ENCODE measurements around the gene KRT8. TPM values are rescaled to one million over a fixed set of nuclear protein-coding genes. Genes with fewer than 3 reads are reported as not detected.

KRT8 gene
- total RNA-seq, 1 experiment from 2014 or later = 1,655 TPM

GRCh38 chr12:52849511-52849910, 55.4 kb downstream of the KRT8 start:
- no peaks in the 10 kb centered on the region for H3K36me3 ChIP-seq (ENCODE audit: control insufficient read depth in 1 of 2, insufficient read depth in 2 of 2, low read length in 2 of 2)
- no peak overlapping the region for H3K4me3 ChIP-seq (replicated peaks in 1 of 2; ENCODE audit: low read depth in 1 of 2, low read length in 2 of 2)
- no peak overlapping the region for H2AFZ ChIP-seq (ENCODE audit: low read depth, low read length, poor library complexity, severe bottlenecking)
- no peaks in the 10 kb centered on the region for H4K20me1 ChIP-seq (ENCODE audit: insufficient read depth)
- ATAC-seq (no peak), DNase-seq (ENCODE audit: low read depth, low spot score) (no peak)
- BruUV-seq (replicated peaks) = no TSS peak
- no peaks in the 10 kb centered on the region for H3K27me3 ChIP-seq (ENCODE audit: insufficient read depth, low read length)
- no peak overlapping the region for H3K27ac ChIP-seq (ENCODE audit: low read depth, low read length)
- POLR2A ChIA-PET = no interaction called here
- H3K4me1 ChIP-seq (ENCODE audit: control insufficient read depth in 1 of 2, insufficient read depth in 2 of 2, low read length in 2 of 2) = peaks cover 0 to 14% of the 10 kb centered on the region in 2 experiments; a peak in 2 of 4 replicates
- H3K9me2 ChIP-seq (ENCODE audit: insufficient read depth) = no peaks in the 10 kb centered on the region
- no peak overlapping the region for H3K9ac ChIP-seq (ENCODE audit: low read length)
- intact Hi-C loops (cut with micrococcal nuclease) = no loop called here
- CTCF ChIA-PET = no interaction called here
- no peaks in the 10 kb centered on the region for H3K9me3 ChIP-seq (ENCODE audit: control insufficient read depth in 1 of 2, insufficient read depth in 1 of 2, low read depth in 1 of 2, low read length in 2 of 2)
- H3K4me2 ChIP-seq (ENCODE audit: low read length) = no peak overlapping the region
- TF ChIP-seq EZH2 (IDR thresholded peaks at IDR 0.05) (no peak), ZBTB33 (IDR thresholded peaks at IDR 0.05; ENCODE audit: extremely low read depth, insufficient replicate concordance, low read length) (no peak), MAX (IDR thresholded peaks at IDR 0.05) (no peak), ATF3 (IDR thresholded peaks at IDR 0.05) (no peak), ELF1 (IDR thresholded peaks at IDR 0.05; ENCODE audit: borderline replicate concordance, low read depth) (no peak), CTCF (IDR thresholded peaks at IDR 0.05 in 2 of 3, conservative IDR thresholded peaks at IDR 0.05 in 1 of 3; ENCODE audit: borderline replicate concordance in 1 of 3, insufficient read depth in 1 of 3, low read depth in 2 of 3, low read length in 2 of 3) (no peak), CBX3 (IDR thresholded peaks at IDR 0.05; ENCODE audit: low read depth) (no peak)
- H3K79me2 ChIP-seq (ENCODE audit: insufficient read depth, low read length) = no peaks in the 10 kb centered on the region
- RAD21 ChIA-PET (ENCODE audit: low non-redundant PET in 1 of 2, low total read pairs in 2 of 2, uncharacterized antibody in 2 of 2, unreplicated experiment in 2 of 2) = no interaction called here
